CD4-positive, alpha-beta T cell treated with Interleukin-1 beta for 1 hour (primary cell): ENCODE measurements around the gene KAT7.
A peak's percentile ranks its signal among the peaks of the same experiment; 100 is the strongest.

ENCODE experiments used
- DNase-seq, 2 donors: peaks; one replicate each; pipeline ENCODE4 v3.0.0-alpha.2; 2020 to 2022

The KAT7 gene

GRCh38 chr17:49760932-49761558 lies 27.4 kb upstream of the KAT7 start:
- no peak for DNase-seq

GRCh38 chr17:49762151-49762941 lies 26.1 kb upstream of the KAT7 start:
- no peak for DNase-seq

- peak; percentile 99 for DNase-seq
Measured at GRCh38 chr17:49763735-49764558, 24.5 kb upstream of the KAT7 start, which contains the start of gene FAM117A. Gene FAM117A (minus strand): TSS chr17:49764131. CDS start chr17:49764087, 44 bp downstream.

GRCh38 chr17:49764559-49765180 lies 23.8 kb upstream of the KAT7 start:
- DNase-seq = no peak

- no peak for DNase-seq
Measured at GRCh38 chr17:49766918-49767530, 21.5 kb upstream of the KAT7 start.

GRCh38 chr17:49775546-49776260 lies 12.8 kb upstream of the KAT7 start:
- DNase-seq = no peak

- DNase-seq = no peak
Measured at GRCh38 chr17:49776551-49777300, 11.8 kb upstream of the KAT7 start.

GRCh38 chr17:49777563-49777962 lies 10.9 kb upstream of the KAT7 start:
- no peak for DNase-seq

GRCh38 chr17:49779156-49779738 lies 9.2 kb upstream of the KAT7 start:
- DNase-seq = no peak

- peak; percentile 21 to 56 for DNase-seq
Measured at GRCh38 chr17:49779739-49780231, 8.7 kb upstream of the KAT7 start.

GRCh38 chr17:49783071-49783715 lies 5.3 kb upstream of the KAT7 start:
- no peak for DNase-seq

GRCh38 chr17:49783791-49784190 lies 4.7 kb upstream of the KAT7 start:
- DNase-seq = no peak

- no peak for DNase-seq
Measured at GRCh38 chr17:49784636-49785035, 3.8 kb upstream of the KAT7 start.

GRCh38 chr17:49787884-49788477 lies 500 bp upstream of the KAT7 start:
- peak in 1 of 2 donors; percentile 27 for DNase-seq

GRCh38 chr17:49789243-49789578 lies 730 bp downstream of the KAT7 start:
- no peak for DNase-seq

GRCh38 chr17:49793309-49793708 lies 4.8 kb downstream of the KAT7 start:
- DNase-seq = no peak

GRCh38 chr17:49795372-49795771 lies 6.9 kb downstream of the KAT7 start:
- no peak for DNase-seq

GRCh38 chr17:49798182-49798581 lies 9.7 kb downstream of the KAT7 start:
- DNase-seq = no peak

GRCh38 chr17:49798738-49799137 lies 10.3 kb downstream of the KAT7 start:
- DNase-seq = no peak

- no peak for DNase-seq
Measured at GRCh38 chr17:49809056-49809455, 20.6 kb downstream of the KAT7 start.
